Transverse colon (tissue), 3 donors: ENCODE data around the gene HOXD10.

Experiments
- POLR2A ChIP-seq: fragments of 450-650 bp; IDR thresholded peaks from one replicate; pipeline ENCODE4 v1.6.1; 2016; ENCODE audit warnings: antibody characterized with exemption, mild to moderate bottlenecking, moderate library complexity
- TF ChIP-seq, protein P1 (sequence below), 5 experiments: fragments of 200-600 bp in 3 of 5; fragments of 450-650 bp in 2 of 5; sonication (generic) in 3 of 5; IDR thresholded peaks; 1 replicate in 2 of 5; 2 replicates in 3 of 5; pipeline ENCODE4 v1.5.1; 2016 to 2017; ENCODE audit warnings: antibody characterized with exemption in 5 of 5, inconsistent platforms in 3 of 5, mild to moderate bottlenecking in 2 of 5, moderate library complexity in 1 of 5

DNA sequence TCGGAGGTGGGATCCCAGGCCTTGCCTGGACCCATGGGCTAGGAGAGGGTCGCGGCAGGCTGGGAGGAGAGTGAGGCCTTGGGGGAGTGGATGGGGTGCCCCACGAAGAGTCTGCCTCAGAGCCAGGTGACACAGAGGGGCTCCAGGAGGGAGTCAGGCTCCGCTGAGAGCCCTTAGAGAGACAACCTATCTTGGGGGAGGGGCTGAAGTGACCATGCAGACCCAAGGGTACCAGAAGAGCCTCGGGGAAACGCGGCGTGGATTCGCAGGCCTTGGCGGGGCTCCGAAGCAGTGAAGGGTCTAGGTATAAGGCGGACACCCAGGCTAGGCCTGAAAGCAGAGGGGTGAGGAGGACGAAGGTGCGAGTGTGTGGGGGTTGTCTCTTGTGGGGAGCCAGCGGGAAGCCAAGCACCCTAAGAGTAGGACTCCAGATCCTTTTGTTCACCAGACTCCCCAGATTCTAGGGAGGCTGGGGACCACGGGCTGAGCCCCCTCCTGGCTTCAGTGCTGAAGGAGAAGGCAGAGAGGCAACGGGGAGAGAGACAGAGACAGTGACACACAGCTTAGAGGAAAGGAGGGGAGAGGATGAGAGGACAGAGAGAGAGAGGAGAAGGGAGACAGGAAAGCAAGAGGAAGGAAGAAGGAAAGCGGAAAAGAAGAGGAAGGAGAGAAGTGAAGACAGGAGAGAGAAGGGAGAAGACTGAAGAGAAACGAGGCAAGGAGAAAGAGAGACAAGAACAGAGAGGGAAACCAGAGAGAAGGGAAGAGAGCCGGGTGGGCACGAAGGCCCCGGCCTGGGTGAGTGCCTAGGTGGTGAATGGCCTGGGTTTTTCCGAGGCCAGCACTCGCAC lies 10.6 kb upstream of the HOXD10 start:
- TF ChIP-seq, protein P1, sequence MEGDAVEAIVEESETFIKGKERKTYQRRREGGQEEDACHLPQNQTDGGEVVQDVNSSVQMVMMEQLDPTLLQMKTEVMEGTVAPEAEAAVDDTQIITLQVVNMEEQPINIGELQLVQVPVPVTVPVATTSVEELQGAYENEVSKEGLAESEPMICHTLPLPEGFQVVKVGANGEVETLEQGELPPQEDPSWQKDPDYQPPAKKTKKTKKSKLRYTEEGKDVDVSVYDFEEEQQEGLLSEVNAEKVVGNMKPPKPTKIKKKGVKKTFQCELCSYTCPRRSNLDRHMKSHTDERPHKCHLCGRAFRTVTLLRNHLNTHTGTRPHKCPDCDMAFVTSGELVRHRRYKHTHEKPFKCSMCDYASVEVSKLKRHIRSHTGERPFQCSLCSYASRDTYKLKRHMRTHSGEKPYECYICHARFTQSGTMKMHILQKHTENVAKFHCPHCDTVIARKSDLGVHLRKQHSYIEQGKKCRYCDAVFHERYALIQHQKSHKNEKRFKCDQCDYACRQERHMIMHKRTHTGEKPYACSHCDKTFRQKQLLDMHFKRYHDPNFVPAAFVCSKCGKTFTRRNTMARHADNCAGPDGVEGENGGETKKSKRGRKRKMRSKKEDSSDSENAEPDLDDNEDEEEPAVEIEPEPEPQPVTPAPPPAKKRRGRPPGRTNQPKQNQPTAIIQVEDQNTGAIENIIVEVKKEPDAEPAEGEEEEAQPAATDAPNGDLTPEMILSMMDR (IDR thresholded peaks at IDR 0.05) = no peak
- TF ChIP-seq POLR2A = no peak
